ENCODE data around the gene MEIS3.

MEIS3 gene

GRCh38 chr19:47363758-47364531, 55.4 kb downstream of the MEIS3 start:
- no peak for DNase-seq (ENCODE audit: low read depth in 1 of 2, low spot score in 1 of 2)

GRCh38 chr19:47362321-47362720, 57.0 kb downstream of the MEIS3 start:
- no peak for DNase-seq (ENCODE audit: low read depth in 1 of 2, low spot score in 1 of 2)

GRCh38 chr19:47358936-47359335, 60.4 kb downstream of the MEIS3 start:
- DNase-seq (ENCODE audit: low read depth in 1 of 2, low spot score in 1 of 2): no peak

GRCh38 chr19:47357788-47358680, 61.3 kb downstream of the MEIS3 start:
- no peak for DNase-seq (ENCODE audit: low read depth in 1 of 2, low spot score in 1 of 2)

- DNase-seq (ENCODE audit: low read depth in 1 of 2, low spot score in 1 of 2): no peak
Observed at GRCh38 chr19:47356900-47357299, 62.4 kb downstream of the MEIS3 start.

- DNase-seq (ENCODE audit: low read depth in 1 of 2, low spot score in 1 of 2): no peak
Observed at GRCh38 chr19:47353307-47353712, 66.0 kb downstream of the MEIS3 start.
